HCEC 1CT (cell line): ENCODE results near the gene RNF215.

Source experiments
- DNase-seq: peaks from one replicate; pipeline ENCODE4 v3.0.0-alpha.2; 2017

RNF215 gene

GRCh38 chr22:30386960-30387827 lies at the start of gene RNF215:
Gene RNF215 (minus strand): TSS chr22:30387411. CDS start chr22:30387313, 98 bp downstream.
- peak; percentile 71 for DNase-seq

GRCh38 chr22:30436196-30436595 lies 49.0 kb upstream of the RNF215 start:
- DNase-seq, result no peak

DNA sequence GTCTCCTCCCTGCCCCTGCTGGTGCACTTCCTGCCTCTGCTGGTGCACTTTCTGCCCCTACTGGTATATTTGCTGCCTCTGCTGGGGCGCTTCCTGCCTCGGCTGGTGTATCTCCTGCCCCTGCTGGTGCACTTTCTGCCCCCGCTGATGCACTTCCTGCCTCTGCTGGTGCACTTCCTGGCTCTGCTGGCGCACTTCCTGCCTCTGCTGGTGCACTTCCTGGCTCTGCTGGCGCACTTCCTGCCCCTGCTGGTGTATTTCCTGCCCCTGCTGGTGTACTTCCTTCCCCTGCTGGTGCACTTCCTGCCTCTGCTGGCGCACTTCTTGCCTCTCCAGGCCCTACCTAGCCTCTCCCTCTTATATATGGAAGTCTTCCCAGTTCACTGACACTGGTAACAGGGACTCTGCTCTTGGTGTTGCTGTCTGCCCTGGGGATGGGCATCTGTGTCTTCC lies 48.5 kb upstream of the RNF215 start:
- DNase-seq, result no peak

DNA sequence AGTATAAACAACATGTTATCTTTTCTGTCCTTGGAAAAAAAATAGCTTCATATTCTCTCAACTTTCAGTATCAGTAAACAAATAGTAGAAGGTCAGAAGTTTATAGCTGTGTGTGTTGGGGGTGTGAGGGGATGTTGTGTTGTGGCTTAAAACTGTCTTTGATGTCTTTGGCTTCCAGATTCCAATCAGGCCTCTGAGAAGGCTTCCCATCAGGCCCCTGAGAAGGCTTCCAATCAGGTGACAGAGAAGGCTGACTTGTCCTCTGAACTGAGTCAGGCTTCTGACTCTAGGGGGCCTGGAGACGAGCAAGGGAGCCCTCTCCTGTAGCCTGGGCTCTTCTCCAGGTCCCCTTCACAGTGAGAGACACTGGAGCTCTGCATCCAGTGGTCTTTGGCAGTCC lies 47.6 kb upstream of the RNF215 start:
- no peak for DNase-seq

- no peak for DNase-seq
These were observed 46.6 kb upstream of the RNF215 start for GRCh38 chr22:30433773-30434172.

GRCh38 chr22:30433227-30433626 lies 46.0 kb upstream of the RNF215 start:
- DNase-seq, result no peak

DNA sequence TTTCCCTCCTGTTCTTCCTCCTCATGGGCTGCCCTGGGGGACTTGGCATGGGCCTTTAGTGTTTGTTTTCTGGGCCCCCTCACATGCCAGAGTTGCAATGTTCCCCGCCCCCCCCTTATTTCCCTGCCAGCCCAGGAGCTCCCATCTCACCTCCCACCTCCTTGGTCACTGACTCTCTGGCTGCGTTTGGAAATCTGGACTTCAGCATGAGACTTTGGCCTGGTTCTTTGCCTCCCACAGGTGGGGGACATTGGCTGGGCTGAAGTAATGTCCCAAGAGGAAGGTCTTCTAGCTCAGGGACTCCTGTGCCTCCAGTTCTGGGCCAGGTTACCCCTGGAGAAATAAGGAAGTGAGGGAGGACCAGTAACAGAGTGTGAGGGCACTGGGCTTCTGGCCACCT lies 45.3 kb upstream of the RNF215 start:
- no peak for DNase-seq

GRCh38 chr22:30432096-30432495 lies 44.9 kb upstream of the RNF215 start:
- no peak for DNase-seq

- no peak for DNase-seq
These were observed 43.7 kb upstream of the RNF215 start for GRCh38 chr22:30430933-30431332.

GRCh38 chr22:30429887-30430286 lies 42.7 kb upstream of the RNF215 start:
- no peak for DNase-seq

- no peak for DNase-seq
These were observed 40.7 kb upstream of the RNF215 start for GRCh38 chr22:30427871-30428270.

DNA sequence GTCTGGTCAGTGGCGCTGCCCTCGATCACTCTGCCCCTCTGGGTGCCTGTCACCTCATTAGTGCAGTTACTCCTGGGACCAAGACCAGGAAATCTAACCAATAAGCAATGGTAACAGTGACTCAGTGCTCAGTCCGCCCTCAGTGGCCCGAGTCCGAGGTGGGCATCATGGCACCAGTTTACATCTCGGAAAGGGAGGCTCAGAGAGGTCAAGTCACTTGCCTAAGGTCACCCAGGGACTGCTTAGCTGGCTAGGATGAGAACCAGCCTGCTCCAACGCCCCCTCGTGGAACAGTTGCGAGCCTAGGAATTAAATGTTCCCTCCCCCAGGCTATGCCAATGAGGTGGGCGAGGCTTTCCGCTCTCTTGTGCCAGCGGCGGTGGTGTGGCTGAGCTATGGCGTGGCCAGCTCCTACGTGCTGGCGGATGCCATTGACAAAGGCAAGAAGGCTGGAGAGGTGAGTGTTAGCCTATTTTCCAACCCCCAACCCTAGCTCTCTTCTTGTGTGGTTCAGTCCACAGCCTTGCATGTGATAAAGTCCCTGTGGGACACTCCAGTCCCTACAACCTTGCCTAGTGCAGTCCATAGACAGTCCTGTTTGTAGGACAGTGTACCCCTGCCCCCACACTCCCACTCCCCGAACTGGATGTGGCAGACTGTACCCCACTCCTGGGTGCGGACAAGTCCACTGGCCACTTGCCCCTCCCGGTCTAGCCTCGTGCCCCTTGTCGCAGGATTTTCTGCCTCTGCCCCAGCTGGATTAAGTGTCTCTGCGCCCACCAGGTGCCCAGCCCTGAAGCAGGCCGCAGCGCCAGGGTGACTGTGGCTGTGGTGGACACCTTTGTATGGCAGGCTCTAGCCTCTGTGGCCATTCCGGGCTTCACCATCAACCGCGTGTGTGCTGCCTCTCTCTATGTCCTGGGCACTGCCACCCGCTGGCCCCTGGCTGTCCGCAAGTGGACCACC lies 39.5 kb upstream of the RNF215 start:
- peak; percentile 74 for DNase-seq

GRCh38 chr22:30425616-30426387 lies 38.6 kb upstream of the RNF215 start, which contains the start of gene MTFP1:
Gene MTFP1 (plus strand): TSS chr22:30425768. CDS start chr22:30425880, 112 bp downstream.
- DNase-seq, result peak; percentile 57

GRCh38 chr22:30425327-30425615 lies 38.1 kb upstream of the RNF215 start:
- DNase-seq, result no peak

DNA sequence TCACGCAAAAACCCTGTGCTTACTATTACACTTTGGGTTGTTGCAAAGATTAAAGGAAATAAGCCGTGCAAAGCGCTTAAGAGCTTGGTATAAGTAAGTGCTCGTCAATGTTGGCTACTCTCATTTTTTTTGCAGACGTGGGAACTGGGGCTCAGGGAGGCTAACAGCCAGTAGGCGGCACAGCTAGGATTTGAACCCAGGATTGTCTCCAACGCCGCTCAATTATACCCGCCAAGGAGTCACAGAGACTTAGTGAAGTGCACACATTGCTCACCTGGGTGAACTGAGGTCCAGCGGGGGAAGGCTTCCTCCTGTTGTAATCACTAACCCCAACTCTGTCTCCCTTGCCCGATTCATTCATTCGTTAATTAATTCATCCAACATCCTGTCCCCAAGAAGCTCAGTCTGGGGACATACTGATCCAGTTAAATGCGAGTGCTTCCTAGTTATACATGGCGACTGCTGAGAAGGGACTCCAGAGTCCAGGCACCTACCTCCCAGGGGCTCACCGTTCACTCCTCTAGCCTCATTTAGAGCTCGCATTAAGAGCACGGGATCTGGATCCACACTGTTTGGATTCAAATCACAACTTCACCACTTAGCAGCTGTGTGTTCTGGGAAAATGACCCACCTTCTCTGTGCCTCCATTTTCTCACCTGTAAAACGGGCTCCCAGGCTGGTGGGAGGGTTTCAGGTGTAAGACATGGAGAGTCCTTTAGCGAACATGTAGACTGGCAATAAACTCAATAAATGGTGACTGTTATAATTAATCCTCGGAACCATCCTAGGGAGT lies 37.5 kb upstream of the RNF215 start:
- DNase-seq, result no peak

GRCh38 chr22:30423959-30424533 lies 36.8 kb upstream of the RNF215 start:
- peak; percentile 100 for DNase-seq

- no peak for DNase-seq
These were observed 36.2 kb upstream of the RNF215 start for GRCh38 chr22:30423301-30423958.

DNA sequence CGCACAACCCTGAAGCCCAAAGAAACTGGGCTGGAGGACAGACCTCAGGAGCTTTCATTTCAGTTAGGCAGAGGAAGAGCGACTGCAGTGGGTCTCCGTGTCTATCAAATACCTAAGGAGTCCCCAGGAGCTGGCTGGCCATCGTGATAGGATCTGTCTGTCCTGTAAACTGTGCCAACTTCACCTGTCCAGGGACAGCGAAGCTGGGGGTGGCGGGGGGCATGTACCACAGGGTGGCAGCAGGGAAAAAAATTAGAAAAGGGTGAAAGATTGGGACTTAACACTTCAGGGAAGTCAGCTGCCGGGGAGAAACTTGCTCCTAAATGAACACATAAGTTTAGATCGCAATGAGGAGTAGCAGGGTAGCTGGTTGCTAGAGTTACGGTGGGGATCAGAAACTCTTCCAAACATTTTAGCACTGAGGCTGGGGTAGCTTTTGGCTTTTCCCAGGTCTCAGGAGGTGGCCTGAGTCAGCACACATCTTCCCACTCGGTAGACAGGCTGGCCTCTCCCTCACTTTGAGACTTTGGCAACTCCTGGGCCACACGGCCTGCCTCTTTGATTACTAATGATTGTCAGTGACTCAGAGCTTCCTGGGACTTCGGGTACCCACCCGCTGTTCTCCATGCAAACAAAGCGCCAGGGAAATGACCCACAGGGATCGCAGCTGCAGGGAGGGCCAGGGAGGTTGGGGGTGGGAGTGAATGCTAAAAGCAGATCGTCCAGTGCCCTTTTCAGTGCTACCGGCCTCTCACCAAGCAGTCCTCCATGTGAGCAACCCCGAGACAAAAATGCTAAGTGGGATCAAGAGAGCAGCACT lies 35.5 kb upstream of the RNF215 start:
- DNase-seq, result peak; percentile 97

GRCh38 chr22:30421695-30422480 lies 34.7 kb upstream of the RNF215 start:
- DNase-seq, result no peak
